GM18870 (cell line): ENCODE measurements around the gene NDC1.
"Not testable (repeated sequence)": the region's sequence is repeated elsewhere in the genome, so short reads cannot be mapped to it uniquely, and the experiment has no call there.

Experiments
- ATAC-seq: cut with Tn5 transposase; IDR thresholded peaks from one replicate; pipeline ENCODE4 v1.9.1; 2021; ENCODE audit warnings: moderate library complexity; ENCODE audit not compliant: unreplicated experiment

NDC1 gene

GRCh38 chr1:53826367-53826766 lies 11.7 kb downstream of the NDC1 start:
- ATAC-seq, result no peak

GRCh38 chr1:53825306-53825705 lies 12.8 kb downstream of the NDC1 start:
- no peak for ATAC-seq

GRCh38 chr1:53822931-53823330 lies 15.2 kb downstream of the NDC1 start:
- no peak for ATAC-seq

GRCh38 chr1:53821380-53821779 lies 16.7 kb downstream of the NDC1 start:
- ATAC-seq, result no peak

- ATAC-seq, result no peak
Measured at GRCh38 chr1:53819387-53819786, 18.7 kb downstream of the NDC1 start.

GRCh38 chr1:53816584-53816983 lies 21.5 kb downstream of the NDC1 start:
- not testable (repeated sequence) for ATAC-seq

- ATAC-seq, result not testable (repeated sequence)
Measured at GRCh38 chr1:53815484-53815883, 22.6 kb downstream of the NDC1 start.

GRCh38 chr1:53811414-53811851 lies 26.7 kb downstream of the NDC1 start:
- ATAC-seq, result no peak

- no peak for ATAC-seq
Measured at GRCh38 chr1:53810497-53810896, 27.6 kb downstream of the NDC1 start.

GRCh38 chr1:53810007-53810406 lies 28.1 kb downstream of the NDC1 start:
- no peak for ATAC-seq

- ATAC-seq, result no peak
Measured at GRCh38 chr1:53807916-53808315, 30.2 kb downstream of the NDC1 start.

- ATAC-seq, result no peak
Measured at GRCh38 chr1:53804791-53805505, 33.1 kb downstream of the NDC1 start.

- ATAC-seq, result no peak
Measured at GRCh38 chr1:53804181-53804580, 33.9 kb downstream of the NDC1 start.

GRCh38 chr1:53800621-53801020 lies 37.5 kb downstream of the NDC1 start:
- no peak for ATAC-seq

GRCh38 chr1:53799141-53799540 lies 39.0 kb downstream of the NDC1 start:
- ATAC-seq, result no peak

- no peak for ATAC-seq
Measured at GRCh38 chr1:53792806-53793205, 45.3 kb downstream of the NDC1 start.

- no peak for ATAC-seq
Measured at GRCh38 chr1:53787655-53788054, 50.4 kb downstream of the NDC1 start.

- no peak for ATAC-seq
Measured at GRCh38 chr1:53783056-53783455, 55.0 kb downstream of the NDC1 start.

- ATAC-seq, result no peak
Measured at GRCh38 chr1:53781654-53782053, 56.4 kb downstream of the NDC1 start.

- no peak for ATAC-seq
Measured at GRCh38 chr1:53777272-53777671, 60.8 kb downstream of the NDC1 start.

GRCh38 chr1:53771648-53772047 lies 66.4 kb downstream of the NDC1 start:
- ATAC-seq, result no peak

GRCh38 chr1:53769780-53770179 lies 68.3 kb downstream of the NDC1 start:
- ATAC-seq, result no peak

- ATAC-seq, result no peak
Measured at GRCh38 chr1:53769184-53769583, 68.9 kb downstream of the NDC1 start.
